IgD-negative memory B cell (primary cell): Measurements from ENCODE around the gene AHI1. TPM values are rescaled to one million over a fixed set of nuclear protein-coding genes. Genes with fewer than 3 reads are reported as not detected.
"Not testable (repeated sequence)": the region's sequence is repeated elsewhere in the genome, so short reads cannot be mapped to it uniquely, and the experiment has no call there.

ENCODE experiments used
- H3K27ac Mint-ChIP-seq, 3 donors: one replicate each; pipeline ENCODE4 v1.8.0; 2020 to 2022; ENCODE audit warnings: mild to moderate bottlenecking in 3 of 3, mixed read lengths in 3 of 3, moderate library complexity in 1 of 3
- H3K27me3 Mint-ChIP-seq: one replicate; pipeline ENCODE4 v1.8.0; 2021; ENCODE audit warnings: mixed read lengths
- H3K36me3 Mint-ChIP-seq: one replicate; pipeline ENCODE4 v1.8.0; 2020; ENCODE audit warnings: mild to moderate bottlenecking, mixed read lengths
- H3K4me1 Mint-ChIP-seq, 3 donors: one replicate each; pipeline ENCODE4 v1.8.0; 2020 to 2022; ENCODE audit warnings: mixed read lengths in 3 of 3, mild to moderate bottlenecking in 1 of 3
- H3K4me3 Mint-ChIP-seq, 4 donors: one replicate each; pipeline ENCODE4 v1.8.0; 2020 to 2022; ENCODE audit warnings: mild to moderate bottlenecking in 4 of 4, mixed read lengths in 4 of 4, moderate library complexity in 3 of 4
- H3K9me3 Mint-ChIP-seq, 3 donors: one replicate each; pipeline ENCODE4 v1.8.0; 2020 to 2021; ENCODE audit warnings: mixed read lengths in 3 of 3, mild to moderate bottlenecking in 1 of 3
- polyA plus RNA-seq: library from polyadenylated mRNA; unstranded; fragments of 300-500 nt; fragmentation: Illumina TruSeq; gene quantifications from one replicate; pipeline ENCODE4 v1.2.3, GENCODE V29; 2021

Gene AHI1
- polyA plus RNA-seq, 1 donor from 2014 or later, result 10.4 TPM

DNA sequence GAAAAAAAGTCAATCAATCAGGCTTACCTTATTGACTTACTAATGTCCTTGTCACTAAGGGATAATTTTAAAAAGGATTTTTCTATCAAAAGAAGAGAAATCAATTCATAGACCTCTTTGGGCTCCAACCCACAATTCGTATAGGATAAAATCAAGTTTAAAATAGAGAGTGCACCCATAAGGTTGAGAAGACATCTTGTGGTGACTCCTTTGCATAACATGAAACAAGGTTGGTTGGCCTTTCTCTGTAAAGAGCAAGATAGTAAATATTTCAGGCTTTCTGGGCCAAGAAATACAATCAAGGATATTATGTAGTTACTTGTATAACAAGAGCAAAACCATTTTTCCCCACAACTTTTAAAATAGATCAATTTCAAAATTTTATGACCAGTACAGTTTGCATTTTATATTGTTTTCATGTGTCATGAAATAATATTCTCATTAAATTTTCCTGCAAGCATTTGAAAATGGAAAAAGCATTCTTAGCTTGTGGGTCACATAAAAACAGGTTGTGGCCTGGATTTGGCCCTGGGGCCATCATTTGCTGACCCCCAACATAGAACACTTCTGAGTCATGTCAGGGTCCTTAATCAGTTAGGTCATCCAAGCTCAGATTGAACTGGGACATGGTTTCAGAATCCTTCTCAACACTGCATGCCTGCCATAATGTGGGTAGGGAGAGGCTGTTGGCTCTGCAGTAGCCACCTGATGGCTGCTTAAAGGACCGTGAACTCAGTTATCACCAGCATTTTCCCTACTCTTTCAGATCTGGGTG, 239.7 kb downstream of the AHI1 start:
- Mint-ChIP-seq H3K27me3 (no peaks in the 10 kb centered on the region), H3K4me1 (no peaks in the 10 kb centered on the region), H3K9me3 (no peaks in the 10 kb centered on the region), H3K27ac (no peak overlapping the region), H3K4me3 (no peak overlapping the region), H3K36me3 (no peaks in the 10 kb centered on the region)

- Mint-ChIP-seq H3K27ac (no peak overlapping the region), H3K4me1 (no peaks in the 10 kb centered on the region), H3K9me3 (no peaks in the 10 kb centered on the region), H3K36me3 (no peaks in the 10 kb centered on the region), H3K27me3 (no peaks in the 10 kb centered on the region), H3K4me3 (no peak overlapping the region)
These were observed 240.7 kb downstream of the AHI1 start for GRCh38 chr6:135256866-135257265.

DNA sequence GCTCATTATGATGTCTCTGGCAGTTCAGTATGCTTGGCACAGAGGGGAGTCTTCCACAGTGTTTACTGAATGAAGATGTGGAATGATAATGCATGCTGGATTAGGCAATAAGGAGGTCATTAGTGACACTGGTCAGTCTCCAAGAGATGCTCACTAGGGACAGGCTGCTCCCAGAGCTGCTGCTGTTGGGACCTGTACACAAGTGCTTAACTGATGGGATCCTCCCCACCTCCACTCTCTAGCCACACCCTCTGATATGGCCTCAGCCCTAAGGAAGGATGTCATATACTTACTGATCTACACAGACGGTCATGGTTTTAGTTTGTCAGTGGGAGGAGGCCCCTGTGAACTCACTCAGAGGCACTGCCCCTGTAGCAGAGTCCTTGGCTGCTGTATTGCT, 243.1 kb downstream of the AHI1 start:
- H3K27me3 Mint-ChIP-seq, result no peaks in the 10 kb centered on the region
- H3K9me3 Mint-ChIP-seq, result no peaks in the 10 kb centered on the region
- no peaks in the 10 kb centered on the region for H3K36me3 Mint-ChIP-seq
- no peak overlapping the region for H3K27ac Mint-ChIP-seq
- no peak overlapping the region for H3K4me3 Mint-ChIP-seq
- peaks cover 6 to 11% (median 10%) of the 10 kb centered on the region in 3 donors for H3K4me1 Mint-ChIP-seq

- no peak overlapping the region for H3K4me3 Mint-ChIP-seq
- H3K27ac Mint-ChIP-seq, result no peak overlapping the region
- H3K4me1 Mint-ChIP-seq, result peaks cover 7 to 11% (median 11%) of the 10 kb centered on the region in 3 donors
- no peaks in the 10 kb centered on the region for H3K36me3 Mint-ChIP-seq
- H3K27me3 Mint-ChIP-seq, result no peaks in the 10 kb centered on the region
- H3K9me3 Mint-ChIP-seq, result no peaks in the 10 kb centered on the region
These were observed 245.8 kb downstream of the AHI1 start for GRCh38 chr6:135251498-135252441.

DNA sequence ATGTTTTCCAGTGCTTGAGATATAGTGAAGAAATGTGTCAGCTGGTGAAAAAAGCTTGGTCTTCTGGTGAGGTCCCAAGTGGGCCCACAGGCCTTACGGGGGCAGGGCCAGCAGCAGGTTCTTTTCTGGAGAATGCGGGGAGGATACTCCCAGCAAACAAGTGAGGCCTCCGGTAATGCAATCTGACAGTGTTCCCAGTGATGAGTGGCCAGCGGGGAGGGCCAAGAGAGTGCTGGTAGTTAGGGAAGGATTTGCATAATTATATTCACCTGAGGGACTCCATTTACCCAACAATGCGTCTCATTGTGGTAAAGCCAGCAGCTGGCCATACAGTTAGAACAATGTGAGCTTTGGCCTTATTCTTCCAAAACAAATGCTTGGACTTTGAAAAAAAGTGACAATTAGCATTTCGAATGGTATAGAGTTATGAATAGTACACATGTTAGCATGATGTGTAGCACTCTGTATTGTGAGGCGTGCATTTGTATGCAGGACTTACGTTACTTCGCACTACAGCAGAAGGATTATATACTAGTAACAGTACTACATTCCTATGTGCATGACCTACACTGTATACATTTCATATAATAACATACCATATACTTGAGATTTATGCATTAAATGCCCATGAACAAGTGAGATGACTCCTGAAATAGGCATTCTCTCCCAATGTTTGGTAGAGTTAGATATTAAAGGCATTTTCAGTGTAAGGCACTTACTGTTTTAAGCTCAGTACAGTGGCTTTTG, 246.6 kb downstream of the AHI1 start:
- peaks cover 7 to 11% (median 11%) of the 10 kb centered on the region in 3 donors for H3K4me1 Mint-ChIP-seq
- H3K27me3 Mint-ChIP-seq, result no peaks in the 10 kb centered on the region
- H3K9me3 Mint-ChIP-seq, result no peaks in the 10 kb centered on the region
- no peak overlapping the region for H3K27ac Mint-ChIP-seq
- no peaks in the 10 kb centered on the region for H3K36me3 Mint-ChIP-seq
- no peak overlapping the region for H3K4me3 Mint-ChIP-seq

DNA sequence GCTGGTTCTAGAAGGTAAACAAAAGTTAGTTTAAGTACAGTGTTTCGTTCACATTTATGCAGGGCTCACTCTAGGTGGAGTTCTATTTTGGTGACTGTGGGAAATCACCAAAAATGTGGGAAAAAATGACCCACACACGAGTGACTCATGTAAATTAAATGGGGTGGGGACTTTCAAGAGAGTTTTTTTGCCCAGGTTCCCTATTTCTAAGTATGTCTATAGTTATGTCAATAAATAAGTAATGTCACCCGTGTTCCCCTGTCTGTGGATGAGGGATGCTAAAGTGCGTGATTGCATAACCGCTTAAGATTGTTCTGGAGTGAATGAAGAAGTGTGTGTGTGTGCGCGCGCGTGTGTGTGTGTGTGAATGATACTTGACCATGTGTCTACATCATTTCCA, 247.3 kb downstream of the AHI1 start:
- Mint-ChIP-seq H3K9me3 (no peaks in the 10 kb centered on the region), H3K27me3 (no peaks in the 10 kb centered on the region), H3K4me3 (no peak overlapping the region), H3K4me1 (peaks cover 7 to 11% (median 11%) of the 10 kb centered on the region in 3 donors), H3K27ac (no peak overlapping the region), H3K36me3 (no peaks in the 10 kb centered on the region)

GRCh38 chr6:135246412-135247012, 251.0 kb downstream of the AHI1 start:
- not testable (repeated sequence) for H3K36me3 Mint-ChIP-seq, H3K4me3 Mint-ChIP-seq, H3K27ac Mint-ChIP-seq, H3K9me3 Mint-ChIP-seq, H3K27me3 Mint-ChIP-seq
- peaks cover 7 to 11% (median 11%) of the 10 kb centered on the region in 3 donors for H3K4me1 Mint-ChIP-seq

DNA sequence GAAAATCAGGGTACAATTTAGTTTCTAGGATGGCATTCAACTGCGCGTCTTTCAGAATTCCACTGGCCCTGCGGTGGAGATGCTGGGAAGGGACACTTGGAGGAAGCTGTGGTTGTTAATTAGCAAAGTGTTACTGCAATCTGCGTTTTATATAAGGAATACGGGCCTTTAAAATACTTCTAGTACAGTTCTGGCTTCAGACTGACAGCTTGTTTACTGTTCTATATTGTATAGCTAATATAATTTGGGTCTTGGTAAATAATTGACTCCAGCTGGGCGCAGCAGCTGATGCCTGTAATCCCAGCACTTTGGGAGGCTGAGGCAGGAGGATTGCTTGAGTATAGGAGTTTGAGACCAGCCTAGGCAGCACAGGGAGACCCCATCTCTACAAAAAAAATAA, 252.7 kb downstream of the AHI1 start:
- Mint-ChIP-seq H3K9me3 (no peaks in the 10 kb centered on the region), H3K36me3 (no peaks in the 10 kb centered on the region), H3K27me3 (no peaks in the 10 kb centered on the region), H3K27ac (no peak overlapping the region), H3K4me1 (peaks cover 3 to 4% (median 3%) of the 10 kb centered on the region in 3 donors), H3K4me3 (no peak overlapping the region)

DNA sequence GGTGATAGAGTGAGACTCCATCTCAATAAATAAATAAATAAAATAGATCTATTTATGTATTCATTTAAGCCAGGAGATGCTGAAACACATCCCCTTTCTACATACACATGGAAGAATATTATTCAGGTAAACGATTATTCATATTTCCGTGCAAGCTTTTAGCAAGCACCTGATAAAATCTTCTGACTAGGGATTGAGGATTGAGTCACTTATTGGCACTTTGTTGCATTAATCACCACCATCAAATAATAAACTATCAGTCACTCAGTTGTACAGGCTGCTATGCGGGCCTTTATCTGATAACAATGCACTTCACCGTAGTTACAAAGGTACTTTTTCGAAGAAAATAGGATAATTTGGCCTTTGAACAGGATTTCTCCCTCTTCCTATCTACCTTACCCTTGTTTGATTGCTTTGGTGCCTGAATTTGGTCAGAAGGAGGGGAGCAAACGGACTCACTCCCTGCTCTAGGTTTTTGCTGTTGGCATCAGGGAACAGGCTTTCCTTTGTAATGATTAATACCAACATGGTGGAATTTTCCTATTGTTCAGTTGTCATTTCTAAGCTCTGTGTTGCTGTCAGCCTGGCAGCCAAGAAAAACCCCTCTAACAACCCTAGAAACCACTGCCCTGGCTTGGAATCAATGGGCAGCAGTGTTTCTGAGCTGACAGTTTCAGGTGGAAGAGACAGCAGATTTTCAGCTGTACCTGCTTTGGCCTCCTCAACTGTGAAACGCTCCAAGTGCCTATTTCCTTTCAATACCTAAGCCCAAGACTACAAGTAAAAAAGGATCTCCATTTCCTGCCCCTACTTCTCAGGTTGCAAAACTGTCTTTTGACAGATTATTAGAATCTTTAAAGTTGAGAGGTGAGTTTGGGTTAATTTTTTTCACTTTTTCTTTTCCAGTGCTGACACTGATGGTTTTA, 253.4 kb downstream of the AHI1 start:
- no peak overlapping the region for H3K4me3 Mint-ChIP-seq
- no peaks in the 10 kb centered on the region for H3K9me3 Mint-ChIP-seq
- no peaks in the 10 kb centered on the region for H3K36me3 Mint-ChIP-seq
- no peaks in the 10 kb centered on the region for H3K4me1 Mint-ChIP-seq
- peaks cover under 1% of the 10 kb centered on the region for H3K27me3 Mint-ChIP-seq
- no peak overlapping the region for H3K27ac Mint-ChIP-seq

DNA sequence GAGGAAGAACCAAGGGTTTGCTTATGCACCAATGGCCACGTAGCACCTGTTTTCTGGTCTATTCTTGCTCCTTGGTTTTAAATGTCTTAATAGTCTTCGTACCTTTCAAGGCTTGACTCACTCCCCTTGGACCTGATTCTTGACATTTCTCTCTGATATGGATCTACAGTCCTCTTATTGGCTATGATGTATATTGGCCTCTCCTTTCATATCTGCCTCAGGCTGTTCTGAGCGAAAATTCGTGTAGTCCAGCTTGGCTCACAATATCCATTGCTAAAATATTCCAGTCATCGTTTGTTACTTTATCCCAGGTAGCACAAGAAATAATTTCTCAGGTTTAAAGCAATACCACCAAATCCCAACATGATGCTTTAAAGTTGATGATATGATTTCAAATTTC, 256.8 kb downstream of the AHI1 start:
- Mint-ChIP-seq H3K9me3 (no peaks in the 10 kb centered on the region), H3K27ac (no peak overlapping the region), H3K27me3 (peaks cover 7% of the 10 kb centered on the region), H3K4me1 (peaks cover 0 to 1% (median 0%) of the 10 kb centered on the region in 3 donors), H3K4me3 (no peak overlapping the region), H3K36me3 (no peaks in the 10 kb centered on the region)

- no peak overlapping the region for H3K27ac Mint-ChIP-seq
- H3K36me3 Mint-ChIP-seq, result no peaks in the 10 kb centered on the region
- H3K4me3 Mint-ChIP-seq, result no peak overlapping the region
- peaks cover 7% of the 10 kb centered on the region for H3K27me3 Mint-ChIP-seq
- H3K9me3 Mint-ChIP-seq, result no peaks in the 10 kb centered on the region
- peaks cover 0 to 3% (median 0%) of the 10 kb centered on the region in 3 donors for H3K4me1 Mint-ChIP-seq
These were observed 260.8 kb downstream of the AHI1 start for GRCh38 chr6:135236732-135237131.

- Mint-ChIP-seq H3K27me3 (peaks cover 7% of the 10 kb centered on the region), H3K4me1 (peaks cover 0 to 4% (median under 1%) of the 10 kb centered on the region in 3 donors), H3K4me3 (no peak overlapping the region), H3K36me3 (peaks cover under 1% of the 10 kb centered on the region), H3K9me3 (no peaks in the 10 kb centered on the region), H3K27ac (peak overlapping the region in 1 of 3 donors; percentile 90)
These were observed 261.2 kb downstream of the AHI1 start for GRCh38 chr6:135236319-135236718.

GRCh38 chr6:135235716-135236115, 261.8 kb downstream of the AHI1 start:
- peak overlapping the region in 1 of 3 donors; percentile 90 for H3K27ac Mint-ChIP-seq
- H3K4me1 Mint-ChIP-seq, result peaks cover 0 to 4% (median 2%) of the 10 kb centered on the region in 3 donors
- H3K27me3 Mint-ChIP-seq, result peaks cover 7% of the 10 kb centered on the region
- H3K36me3 Mint-ChIP-seq, result peaks cover 2% of the 10 kb centered on the region
- no peak overlapping the region for H3K4me3 Mint-ChIP-seq
- H3K9me3 Mint-ChIP-seq, result no peaks in the 10 kb centered on the region

DNA sequence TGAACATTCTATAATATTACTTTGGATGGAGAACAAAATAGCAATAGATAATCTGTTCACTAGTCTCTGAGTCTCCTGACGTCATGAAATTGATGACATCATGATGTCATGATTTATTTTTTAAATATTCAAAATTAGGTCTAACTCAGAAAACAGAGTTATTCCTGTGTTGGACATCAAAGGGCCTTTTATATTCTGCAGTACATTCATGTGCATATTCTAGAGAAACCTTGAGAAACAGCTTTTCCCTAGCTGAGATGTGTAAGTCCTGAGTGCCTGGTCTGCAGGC, 263.1 kb downstream of the AHI1 start:
- H3K4me3 Mint-ChIP-seq, result no peak overlapping the region
- peaks cover 7% of the 10 kb centered on the region for H3K27me3 Mint-ChIP-seq
- H3K9me3 Mint-ChIP-seq, result no peaks in the 10 kb centered on the region
- H3K36me3 Mint-ChIP-seq, result peaks cover 2% of the 10 kb centered on the region
- no peak overlapping the region for H3K27ac Mint-ChIP-seq
- peaks cover 0 to 4% (median 2%) of the 10 kb centered on the region in 3 donors for H3K4me1 Mint-ChIP-seq
